Heart left ventricle (tissue), 13 donors: ENCODE measurements around the gene RGL2.

Source experiments
- CTCF ChIP-seq, 12 donors: fragments of 200-600 bp; sonication (generic) in 4 of 12; IDR thresholded peaks; one replicate each; pipeline versions ENCODE4 v1.5.0 to v1.8.0; 2018 to 2022; ENCODE audit warnings: antibody characterized with exemption in 12 of 12, mild to moderate bottlenecking in 5 of 12
- POLR2A ChIP-seq, 2 donors: fragments of 450-650 bp; IDR thresholded peaks; one replicate each; pipeline ENCODE4 v1.6.1; 2017; ENCODE audit warnings: antibody characterized with exemption in 2 of 2, mild to moderate bottlenecking in 2 of 2, moderate library complexity in 2 of 2
- donor health status: ischemic (EF 13 %, LVEDD 7.1; RV severe dilation, severe dysfunction).
- donor health status: DM: no; HTN: yes; CAD: no.
- donor health status: DM: no; HTN: no; CAD: no.
- donor health status: ischemic (EF 25% LVEDD 6.9; RV normal size, moderate dysfunction).
- donor health status: ischemic (EF 25% LVEDD 5.7; RV mildly dilated, moderate dysfunction).
- donor health status: ischemic (EF 35%, LVEDD 5.7; RV mildly dilated, moderate dysfunction).
- donor health status: nonischemic (EF 11% LVEDD 7.7; RV severe dilation, severe dysfunction).
- donor health status: DM: yes; HTN: yes; CAD: no.
- donor health status: PGD.
- donor health status: ischemic (EF 29% LVEDD 5.4; RV normal size, mild dysfunction).
- donor health status: nonischemic (EF 23%, LVEDD 6.1; RV moderate dilation, normal function).

GRCh38 chr6:33289784-33290315, 8.9 kb downstream of the RGL2 start:
- TF ChIP-seq POLR2A (IDR thresholded peaks at IDR 0.05) (no peak), CTCF (IDR thresholded peaks at IDR 0.05) (no peak)
